HL-60/S4 treated with retinoic acid at 250 ng/mL for 4 days and 3 days (cell line): ENCODE measurements around the gene STXBP3.
"Not testable (repeated sequence)": the region's sequence is repeated elsewhere in the genome, so short reads cannot be mapped to it uniquely, and the experiment has no call there.

Source experiments
- in situ Hi-C: fragments of 300-500 bp; cut with MboI; formaldehyde crosslinking; loops from 2 replicates; pipeline ENCODE4 v1.7.0; 2022; ENCODE audit warnings: low sequenced_read_pairs

STXBP3 gene, protein sequence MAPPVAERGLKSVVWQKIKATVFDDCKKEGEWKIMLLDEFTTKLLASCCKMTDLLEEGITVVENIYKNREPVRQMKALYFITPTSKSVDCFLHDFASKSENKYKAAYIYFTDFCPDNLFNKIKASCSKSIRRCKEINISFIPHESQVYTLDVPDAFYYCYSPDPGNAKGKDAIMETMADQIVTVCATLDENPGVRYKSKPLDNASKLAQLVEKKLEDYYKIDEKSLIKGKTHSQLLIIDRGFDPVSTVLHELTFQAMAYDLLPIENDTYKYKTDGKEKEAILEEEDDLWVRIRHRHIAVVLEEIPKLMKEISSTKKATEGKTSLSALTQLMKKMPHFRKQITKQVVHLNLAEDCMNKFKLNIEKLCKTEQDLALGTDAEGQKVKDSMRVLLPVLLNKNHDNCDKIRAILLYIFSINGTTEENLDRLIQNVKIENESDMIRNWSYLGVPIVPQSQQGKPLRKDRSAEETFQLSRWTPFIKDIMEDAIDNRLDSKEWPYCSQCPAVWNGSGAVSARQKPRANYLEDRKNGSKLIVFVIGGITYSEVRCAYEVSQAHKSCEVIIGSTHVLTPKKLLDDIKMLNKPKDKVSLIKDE

DNA sequence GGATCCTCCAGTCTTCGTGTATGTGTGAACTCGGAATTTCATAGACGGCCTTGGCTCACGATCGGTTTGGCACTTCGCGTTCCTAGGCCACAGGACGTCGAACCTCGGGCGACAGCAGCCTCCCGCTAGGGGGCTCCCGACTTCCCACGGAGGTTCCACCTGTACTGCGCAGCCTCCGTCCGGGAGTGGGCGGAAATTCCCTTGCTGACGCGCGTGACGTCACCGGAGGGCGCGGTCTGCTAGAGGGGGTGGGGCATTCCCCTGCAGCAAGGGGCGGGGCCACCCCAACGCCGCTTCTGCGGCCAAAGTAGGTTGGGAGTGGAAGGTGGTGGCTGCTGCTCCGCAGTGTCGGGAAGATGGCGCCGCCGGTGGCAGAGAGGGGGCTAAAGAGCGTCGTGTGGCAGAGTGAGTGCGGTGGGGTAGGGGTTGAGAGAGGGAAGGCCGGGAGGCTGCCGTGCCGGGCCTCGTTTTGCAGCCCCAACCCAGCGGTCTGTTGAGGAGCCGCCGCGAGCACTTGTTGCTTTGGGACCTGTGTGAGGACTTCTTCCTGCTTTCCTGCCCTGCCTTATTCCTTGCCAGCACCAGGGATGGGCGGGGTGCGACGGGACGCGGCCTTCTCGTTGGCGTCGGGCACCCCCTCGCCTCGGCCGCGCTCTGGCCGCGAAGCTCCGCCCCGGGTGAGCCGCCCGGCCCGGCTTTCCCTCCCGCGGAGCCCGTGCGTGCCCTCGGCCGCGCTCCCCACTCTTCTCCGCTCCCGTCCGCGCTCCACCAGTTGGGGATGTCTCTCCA, at the start of gene STXBP3:
TSS of gene STXBP3 (plus strand) at position 293 of the 789 bp plus-strand sequence. CDS start at position 357, 64 bp downstream.
- in situ Hi-C loops: no loop called here

- in situ Hi-C loops: no loop called here
Observed at GRCh38 chr1:108699375-108700332, 46.8 kb upstream of the STXBP3 start.

GRCh38 chr1:108701176-108701849, 45.2 kb upstream of the STXBP3 start:
- in situ Hi-C loops: no loop called here

DNA sequence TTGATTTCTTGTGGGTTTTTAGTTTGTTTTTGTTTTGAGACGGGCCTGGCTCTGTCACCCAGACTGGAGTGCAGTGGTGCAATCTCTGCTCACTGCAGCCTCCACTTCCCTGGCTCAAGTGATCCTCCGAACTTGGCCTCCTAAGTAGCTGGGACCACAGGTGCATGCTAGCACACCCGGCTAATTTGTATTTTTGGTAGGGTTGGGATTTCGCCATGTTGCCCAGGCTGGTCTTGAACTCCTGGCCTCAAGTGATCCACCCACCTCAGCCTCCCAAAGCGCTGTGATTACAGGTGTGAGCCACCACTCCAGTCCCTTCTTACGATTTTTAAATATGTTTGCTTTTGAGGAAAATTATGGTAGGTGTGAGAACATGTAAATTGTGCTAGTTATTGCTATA, 44.4 kb upstream of the STXBP3 start:
- in situ Hi-C loops: not testable (repeated sequence)

GRCh38 chr1:108703939-108704338, 42.5 kb upstream of the STXBP3 start:
- in situ Hi-C loops: no loop called here

DNA sequence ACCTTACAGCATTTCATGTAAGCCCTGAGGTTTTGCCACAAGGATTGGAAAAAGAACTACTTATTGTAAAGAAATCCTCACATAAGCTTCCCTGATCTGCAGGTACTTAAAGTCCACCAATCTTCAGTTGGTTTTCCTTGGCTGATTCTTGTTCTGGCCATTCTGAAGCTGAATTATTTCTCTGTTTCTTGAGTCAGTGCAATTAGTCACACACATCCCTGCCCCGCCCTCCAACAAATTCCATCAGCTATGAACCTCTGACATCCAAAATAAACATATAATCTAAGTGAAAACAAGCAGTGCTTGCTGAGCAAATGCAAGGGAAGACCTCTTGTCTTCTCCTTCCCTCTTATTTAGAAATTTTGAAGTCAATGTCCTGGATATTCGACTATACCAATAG, 42.0 kb upstream of the STXBP3 start:
- in situ Hi-C loops: no loop called here

GRCh38 chr1:108706643-108707042, 39.8 kb upstream of the STXBP3 start:
- in situ Hi-C loops: no loop called here

- in situ Hi-C loops: no loop called here
Observed at GRCh38 chr1:108708691-108709660, 37.5 kb upstream of the STXBP3 start.

DNA sequence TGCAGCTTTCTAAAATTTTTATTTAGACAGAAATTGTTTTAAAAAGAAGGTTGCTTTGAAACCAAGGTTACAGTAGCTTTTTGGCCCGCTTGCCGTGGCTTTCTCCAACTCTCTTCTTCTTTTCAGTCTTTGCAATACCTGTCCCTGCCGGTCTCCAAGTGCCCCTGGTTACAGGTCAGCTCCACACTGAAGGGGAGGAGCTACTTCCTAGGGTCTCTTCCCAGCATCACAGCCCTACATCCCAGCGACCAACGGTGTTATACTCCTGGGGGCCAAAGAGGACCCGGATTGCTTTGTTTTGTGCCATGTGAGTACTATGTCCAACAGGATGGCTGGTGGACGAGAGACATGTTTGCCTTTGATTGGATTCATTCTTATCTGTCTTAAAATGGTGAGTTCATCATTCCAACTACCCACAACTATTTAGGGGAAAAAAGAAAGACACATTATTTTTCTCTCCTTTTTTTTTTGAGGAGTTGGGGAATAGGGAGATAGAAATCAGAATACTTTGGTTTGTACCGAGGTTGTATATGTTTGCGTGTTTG, 33.8 kb upstream of the STXBP3 start, which contains the start of gene FNDC7:
TSS of gene FNDC7 (plus strand) at position 303 of the 545 bp plus-strand sequence. CDS start at position 329, 26 bp downstream.
- in situ Hi-C loops: no loop called here

DNA sequence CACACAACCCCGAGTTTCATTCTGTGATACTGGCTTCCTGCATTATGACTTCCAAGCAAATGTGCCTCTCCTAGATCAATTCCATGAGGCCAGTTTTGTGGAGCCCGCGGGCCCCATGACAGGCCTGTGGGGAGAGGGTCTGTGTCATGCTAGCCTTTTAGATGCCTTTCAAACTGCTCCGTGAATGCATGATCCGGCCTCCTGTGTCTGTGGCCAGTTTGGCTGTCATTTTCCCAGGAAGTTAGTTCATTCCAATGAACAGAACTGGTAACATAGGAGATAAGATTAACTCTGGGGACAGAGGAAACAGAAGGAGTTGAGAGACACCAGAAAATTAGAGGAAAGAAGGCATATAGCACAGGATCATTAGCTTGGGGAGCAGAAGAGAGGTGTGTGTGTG, 30.5 kb upstream of the STXBP3 start:
- in situ Hi-C loops: no loop called here

DNA sequence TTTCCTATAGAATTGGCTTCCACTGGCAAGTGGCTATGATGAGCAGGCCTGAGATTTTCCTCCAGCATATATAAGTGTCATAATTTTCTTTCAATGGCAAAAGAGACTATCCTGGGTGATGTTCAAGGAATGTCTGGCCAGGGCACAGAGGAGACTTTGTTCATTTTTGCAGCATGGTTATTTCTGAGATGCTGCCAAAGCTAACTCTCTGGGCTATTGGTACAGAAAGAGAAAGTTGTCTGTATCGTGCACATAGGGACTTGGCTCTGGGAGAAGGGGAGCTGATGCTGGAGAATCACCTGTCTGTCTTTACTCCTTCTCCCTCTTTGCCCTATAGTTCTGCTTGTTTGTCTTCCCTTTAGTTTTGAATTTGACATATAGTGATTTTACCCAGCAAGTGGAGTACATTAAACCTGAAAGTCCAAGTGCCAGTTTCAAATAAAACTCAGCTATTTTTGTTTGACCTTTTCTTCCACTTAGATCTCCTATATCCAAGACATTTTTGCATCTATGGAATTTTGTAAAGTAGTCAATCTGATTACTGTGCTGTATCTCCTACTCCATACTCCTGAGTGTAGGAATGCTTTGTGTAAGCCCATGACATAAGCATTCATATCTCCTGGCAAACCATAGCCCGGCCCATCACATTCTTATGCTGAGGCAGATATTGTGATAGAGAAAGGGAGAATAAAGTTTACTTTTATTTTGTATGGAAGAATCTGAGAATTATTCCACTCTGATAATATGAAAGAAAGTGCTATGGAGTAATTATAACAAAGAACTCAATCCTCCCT, 29.8 kb upstream of the STXBP3 start:
- in situ Hi-C loops: no loop called here

DNA sequence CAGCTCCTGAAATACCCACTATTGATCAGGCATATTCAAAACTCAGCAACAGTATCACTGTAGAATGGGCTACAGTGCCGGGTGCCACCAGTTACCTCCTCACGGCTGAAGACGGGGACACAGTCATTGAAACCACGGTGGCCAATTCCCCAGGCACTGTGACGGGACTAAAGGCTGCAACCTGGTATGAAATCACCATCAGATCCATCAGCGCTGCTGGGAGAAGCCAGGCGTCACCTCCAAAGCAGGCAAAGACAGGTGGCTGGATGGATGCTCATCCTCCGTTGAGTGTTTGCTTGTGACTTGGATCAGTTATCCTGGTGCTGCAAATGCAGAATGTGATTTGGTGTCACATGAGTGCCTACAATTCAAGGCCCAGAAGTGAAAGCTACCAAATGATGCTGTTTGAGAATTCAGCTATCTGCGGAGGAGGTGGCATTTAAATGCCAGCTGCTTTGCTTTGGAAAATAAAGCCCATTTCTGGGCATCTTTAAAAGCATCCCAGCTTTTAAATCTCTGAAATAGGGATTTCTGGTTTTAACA, 28.6 kb upstream of the STXBP3 start:
- in situ Hi-C loops: no loop called here

- in situ Hi-C loops: no loop called here
Observed at GRCh38 chr1:108718927-108719655, 27.4 kb upstream of the STXBP3 start.

DNA sequence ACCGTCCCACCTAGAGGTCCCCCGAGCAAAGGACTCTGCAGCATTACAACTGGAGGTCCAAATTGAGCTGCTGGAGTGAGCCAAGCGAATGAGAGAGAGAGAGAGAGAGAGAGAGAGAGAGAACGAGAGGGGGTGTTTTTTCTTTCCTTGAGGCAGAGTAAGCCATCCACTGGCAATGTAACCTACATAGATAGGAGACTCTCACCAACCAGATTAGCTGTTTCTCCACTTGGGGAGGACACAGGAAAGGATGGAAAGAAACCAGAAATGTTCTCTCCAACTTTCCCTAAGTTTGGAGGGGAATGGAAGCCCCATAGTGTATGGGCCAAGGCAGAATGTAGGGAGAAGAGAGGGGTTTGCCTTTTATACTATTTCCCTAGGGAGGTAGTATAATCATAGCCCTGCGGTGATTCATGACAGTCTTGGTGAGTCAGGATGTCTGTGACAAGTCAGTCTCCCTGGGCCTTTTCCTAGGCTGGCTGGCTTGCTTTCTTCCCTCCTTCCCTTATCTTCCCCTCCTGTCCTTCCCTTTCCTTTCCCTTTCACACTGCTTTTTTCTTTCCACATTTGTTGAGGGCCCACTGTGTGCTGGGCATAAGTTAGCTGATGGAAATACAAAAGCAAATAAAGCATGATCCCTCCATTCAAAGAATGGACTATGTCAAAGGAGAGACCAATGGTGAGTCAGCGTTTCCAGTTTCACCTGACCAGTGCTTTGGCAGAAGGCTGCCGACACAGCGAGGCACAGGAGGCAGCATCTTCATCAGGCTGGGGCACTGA, 26.6 kb upstream of the STXBP3 start:
- in situ Hi-C loops: no loop called here

DNA sequence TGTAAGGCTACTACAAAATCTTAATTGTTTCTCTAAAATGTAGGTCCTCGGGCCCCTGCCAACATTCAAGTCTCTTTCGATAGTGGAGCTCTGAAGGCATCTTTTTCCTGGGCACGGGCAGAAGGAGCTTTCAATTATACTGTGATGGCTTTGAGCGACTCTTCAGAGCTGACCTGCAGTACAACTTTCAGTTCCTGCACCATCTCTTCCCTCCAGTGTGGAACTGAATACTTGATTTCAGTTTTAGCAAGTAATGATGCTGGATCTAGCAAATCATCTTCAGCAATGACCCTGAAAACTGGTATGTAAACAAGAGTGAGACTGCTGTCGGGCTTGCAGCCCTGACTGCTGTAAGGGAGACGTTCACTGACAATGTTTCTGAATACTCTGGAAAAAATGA, 24.2 kb upstream of the STXBP3 start:
- in situ Hi-C loops: no loop called here

DNA sequence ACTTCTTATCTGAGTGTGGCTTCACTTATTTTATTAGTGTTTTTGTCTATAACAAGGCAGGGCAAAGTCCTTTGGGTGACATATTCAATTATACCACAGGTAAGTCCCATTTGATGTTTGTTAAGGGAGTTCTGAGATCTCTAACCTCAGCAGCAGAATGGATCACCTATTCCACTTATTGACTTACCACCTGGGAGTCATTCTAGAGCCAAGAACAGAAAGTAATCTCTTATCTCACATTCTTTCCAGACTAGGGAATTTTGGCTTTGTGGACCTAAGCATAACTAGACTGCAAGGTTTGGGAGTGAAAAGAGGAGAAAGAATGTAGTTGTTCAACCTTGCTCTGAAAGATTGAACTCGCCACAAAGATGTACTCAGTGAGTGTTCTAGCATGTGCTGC, 20.6 kb upstream of the STXBP3 start:
- in situ Hi-C loops: no loop called here
